GM18909 (cell line): ENCODE measurements around the gene RAB44.
A peak's percentile ranks its signal among the peaks of the same experiment; 100 is the strongest.
"Not testable (repeated sequence)": the region's sequence is repeated elsewhere in the genome, so short reads cannot be mapped to it uniquely, and the experiment has no call there.

Experiments used
- ATAC-seq: cut with Tn5 transposase; IDR thresholded peaks from one replicate; pipeline ENCODE4 v1.9.1; 2021; ENCODE audit warnings: mild to moderate bottlenecking; ENCODE audit not compliant: unreplicated experiment, poor library complexity

The RAB44 gene

GRCh38 chr6:36697481-36697903, at the start of gene RAB44:
Gene RAB44 (plus strand): TSS chr6:36697826. CDS start chr6:36704236, 6,410 bp downstream.
- ATAC-seq = no peak

DNA sequence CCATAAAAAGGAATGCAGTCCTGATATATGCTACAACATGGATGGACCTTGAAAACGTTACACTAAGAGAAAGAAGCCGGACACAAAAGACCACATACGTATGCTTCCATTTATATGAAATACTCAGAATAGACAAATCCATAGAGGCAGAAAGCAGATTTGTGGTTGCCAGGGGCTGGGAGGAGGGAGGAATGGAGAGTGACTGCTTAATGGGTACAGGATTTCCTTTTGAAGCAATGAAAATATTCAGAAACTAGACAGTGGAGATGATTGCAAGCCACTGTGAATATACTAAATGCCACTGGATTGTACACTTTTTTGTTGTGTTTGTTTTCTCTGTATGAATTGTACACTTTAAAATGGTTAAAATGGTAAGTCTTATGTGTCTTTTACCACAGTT, 48.5 kb upstream of the RAB44 start:
- ATAC-seq = no peak

GRCh38 chr6:36649701-36650484, 47.7 kb upstream of the RAB44 start:
- ATAC-seq = no peak

DNA sequence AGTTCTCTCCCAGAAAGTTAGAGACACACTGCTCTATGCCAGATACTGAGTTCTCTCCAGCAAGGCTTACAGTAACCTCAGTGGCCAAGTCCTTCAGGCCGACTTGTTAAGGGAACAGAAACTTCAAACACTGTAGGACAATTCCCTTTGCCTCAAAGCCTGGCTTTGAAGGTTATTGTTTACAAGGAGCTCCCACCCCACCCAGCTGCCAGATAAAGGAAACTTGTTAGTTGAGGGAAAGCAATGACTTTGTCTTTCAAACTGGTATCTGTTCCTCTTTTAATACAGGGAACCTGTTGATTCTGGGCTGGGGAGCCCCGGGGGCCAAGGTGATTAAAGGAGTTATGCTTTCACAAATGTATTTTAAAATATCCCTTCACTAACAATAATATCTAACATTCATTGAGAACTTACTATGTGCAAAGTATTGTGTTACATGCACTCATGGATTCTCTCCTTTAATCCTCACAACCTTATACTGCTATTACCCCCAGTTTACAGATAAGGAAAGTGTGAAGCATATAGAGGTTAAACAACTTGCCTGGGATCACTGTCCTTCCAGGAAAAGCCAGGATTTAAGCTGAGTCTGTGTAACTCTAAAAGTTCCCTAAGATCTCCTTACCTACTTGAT, 46.7 kb upstream of the RAB44 start:
- ATAC-seq = no peak

DNA sequence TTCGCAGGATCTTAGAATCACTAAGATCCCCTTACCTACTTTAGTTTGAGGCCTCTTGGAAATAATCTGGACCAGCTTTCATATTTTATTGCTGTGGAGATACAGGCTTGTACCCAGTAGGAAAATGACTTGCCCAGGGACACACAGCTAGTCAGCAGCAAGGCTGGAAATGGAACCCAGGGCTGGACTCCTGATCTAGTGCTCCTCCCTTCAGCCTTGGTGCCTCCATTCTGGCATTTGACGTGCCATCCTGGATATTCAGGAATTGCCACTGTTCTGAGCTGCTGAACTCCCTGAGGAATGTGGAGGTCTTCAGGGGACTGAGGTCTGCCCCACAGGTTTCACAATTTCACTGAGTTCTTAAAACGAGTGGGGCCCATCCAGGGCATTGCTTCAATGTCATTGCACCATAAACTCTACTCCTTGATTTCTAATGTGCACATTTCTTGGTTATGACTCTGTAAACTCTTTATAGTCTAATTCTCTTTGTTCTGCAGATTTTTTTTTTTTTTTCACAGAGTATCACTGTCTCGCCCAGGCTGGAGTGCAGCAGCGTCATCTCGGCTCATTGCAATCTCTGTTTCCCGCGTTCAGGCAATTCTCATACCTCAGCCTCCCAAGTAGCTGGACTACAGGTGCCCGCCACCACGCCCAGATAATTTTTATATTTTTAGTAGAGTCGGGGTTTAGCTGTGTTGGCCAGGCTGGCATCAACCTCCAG, 45.8 kb upstream of the RAB44 start:
- ATAC-seq = no peak

DNA sequence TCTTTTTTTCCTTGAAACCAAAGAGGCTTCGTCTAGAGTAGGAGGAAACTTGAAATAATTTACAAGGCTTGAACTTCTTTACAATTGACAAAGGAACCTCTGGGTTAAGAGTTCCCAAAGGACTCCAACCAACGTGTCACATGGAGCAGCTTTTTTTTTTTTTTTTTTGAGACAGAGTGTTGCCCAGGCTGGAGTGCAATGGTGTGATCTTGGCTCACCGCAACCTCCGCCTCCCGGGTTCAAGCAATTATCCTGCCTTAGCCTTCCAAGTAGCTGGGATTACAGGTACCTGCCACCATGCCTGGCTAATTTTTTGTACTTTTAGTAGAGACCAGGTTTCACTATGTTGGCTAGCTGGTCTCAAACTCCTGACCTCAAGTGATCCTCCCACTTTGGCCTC, 43.2 kb upstream of the RAB44 start:
- ATAC-seq = not testable (repeated sequence)

DNA sequence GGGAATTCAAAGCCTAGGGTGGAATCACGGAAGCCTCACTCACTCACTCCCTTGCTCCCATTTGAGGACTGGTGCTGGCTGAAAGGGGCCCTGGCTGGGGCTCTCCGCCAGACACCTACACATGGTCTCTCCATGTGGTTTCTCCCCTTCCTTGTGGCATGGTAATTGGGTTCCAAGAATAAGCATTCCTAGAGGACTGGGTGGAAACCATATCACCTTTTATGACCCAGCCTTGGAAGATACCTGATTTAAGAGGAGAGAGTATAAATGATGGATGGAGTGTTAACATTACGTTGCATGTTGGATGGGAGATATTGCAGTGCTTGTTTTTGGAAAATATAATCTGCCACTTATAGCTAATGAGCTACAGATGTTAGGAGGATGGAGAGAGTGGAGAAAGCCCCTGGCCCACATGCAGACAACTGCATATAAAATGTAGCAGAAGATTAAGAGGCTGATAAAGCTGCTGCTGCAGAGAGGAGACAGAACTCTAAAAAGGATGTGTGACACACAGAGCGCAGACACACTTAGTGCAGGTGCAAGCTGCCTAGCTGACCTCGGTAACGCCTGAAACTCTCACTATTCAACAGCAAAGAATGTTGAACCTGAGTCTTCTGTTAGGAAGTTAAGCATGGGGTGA, 42.4 kb upstream of the RAB44 start:
- no peak for ATAC-seq

DNA sequence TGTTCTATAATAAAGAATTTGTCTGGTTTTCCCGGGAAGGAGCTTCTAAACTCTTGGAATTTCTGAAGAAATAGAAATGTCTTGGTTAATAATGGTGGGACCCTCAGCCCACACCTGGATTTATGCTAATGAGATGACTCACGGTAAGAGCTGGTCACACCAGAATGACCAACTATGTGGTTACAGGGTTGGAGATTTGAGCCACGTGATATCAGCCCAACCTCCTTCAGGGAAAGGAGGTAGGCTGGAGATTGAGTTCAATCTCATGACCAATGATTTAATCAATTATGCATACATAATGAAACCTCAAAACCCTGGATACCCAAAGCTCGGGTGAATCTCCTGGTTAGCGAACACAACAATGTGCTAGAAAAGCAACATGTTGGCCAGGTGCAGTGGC, 41.2 kb upstream of the RAB44 start:
- ATAC-seq = no peak

GRCh38 chr6:36657271-36657670, 40.4 kb upstream of the RAB44 start:
- no peak for ATAC-seq

- ATAC-seq = no peak
Measured at GRCh38 chr6:36657942-36658544, 39.6 kb upstream of the RAB44 start.

DNA sequence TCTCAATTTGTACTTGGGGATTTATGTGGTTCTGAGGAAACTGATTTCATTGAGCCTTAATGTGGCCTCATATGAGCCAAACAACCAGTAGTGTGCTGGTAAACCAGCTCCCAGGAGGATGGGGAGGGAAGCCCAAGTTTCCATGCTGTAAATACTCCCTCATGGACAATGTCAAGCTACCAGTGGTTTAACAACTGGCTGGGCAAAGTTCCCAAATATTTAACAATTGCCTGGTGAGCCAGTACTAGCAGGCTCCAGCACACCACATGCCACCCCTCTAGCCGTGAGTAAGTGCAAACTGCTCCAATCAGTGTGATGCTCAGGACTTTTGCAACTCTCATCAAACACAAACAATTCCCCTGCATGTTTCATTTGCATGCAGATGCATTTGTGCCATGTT, 38.4 kb upstream of the RAB44 start:
- no peak for ATAC-seq

DNA sequence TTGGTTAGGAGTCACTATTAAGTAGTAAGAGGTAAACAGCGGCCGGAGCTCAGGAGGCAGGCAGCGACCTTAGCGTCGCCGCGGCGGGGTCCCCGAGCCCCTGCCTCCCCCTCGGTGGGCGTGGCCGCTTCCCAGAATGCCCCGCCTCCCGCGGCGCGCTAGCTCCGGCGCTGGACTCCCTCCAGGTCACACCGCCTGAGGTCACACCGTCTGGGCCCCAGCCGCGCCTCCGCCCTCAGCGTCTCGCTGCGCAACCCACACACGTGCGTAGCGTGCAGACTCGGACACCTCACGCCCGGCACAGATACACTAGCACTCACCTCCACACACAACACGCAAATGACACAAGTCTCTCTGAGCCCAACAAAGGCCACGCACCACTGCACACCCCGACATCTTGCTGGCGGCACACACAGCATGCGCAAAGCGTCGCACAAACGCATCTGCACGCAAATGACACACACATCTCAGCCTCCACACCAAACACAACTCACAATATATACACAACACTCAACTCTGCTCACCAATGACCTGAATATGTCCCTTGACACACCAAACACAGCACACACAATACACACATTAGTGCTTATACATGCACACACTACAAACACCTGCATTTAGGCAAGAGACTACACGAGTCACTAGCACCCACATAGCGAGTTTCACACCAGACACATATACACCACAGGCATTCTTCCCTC, 36.7 kb upstream of the RAB44 start:
- no peak for ATAC-seq

GRCh38 chr6:36662380-36662779, 35.2 kb upstream of the RAB44 start:
- no peak for ATAC-seq

DNA sequence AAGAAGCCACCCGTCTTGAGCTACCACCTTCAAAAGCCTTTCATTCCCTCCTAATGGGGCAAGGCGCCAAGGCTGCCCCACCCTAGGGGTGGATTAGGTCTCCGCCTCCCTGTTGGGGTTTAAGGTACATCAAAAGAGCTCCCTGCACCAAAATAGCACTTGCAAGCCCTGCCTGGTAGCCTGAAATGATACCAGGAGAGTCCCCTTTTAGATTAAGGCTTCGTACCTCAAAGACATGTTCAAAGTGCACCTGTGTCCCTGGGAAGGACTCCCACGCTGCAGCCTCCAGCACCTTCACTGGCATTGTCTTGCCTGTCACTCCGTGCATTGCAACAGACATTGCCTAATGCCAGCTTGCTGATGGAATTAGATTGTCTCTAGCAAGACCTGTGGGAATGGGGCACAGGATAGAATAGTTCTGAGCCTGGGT, 34.8 kb upstream of the RAB44 start:
- ATAC-seq = no peak

DNA sequence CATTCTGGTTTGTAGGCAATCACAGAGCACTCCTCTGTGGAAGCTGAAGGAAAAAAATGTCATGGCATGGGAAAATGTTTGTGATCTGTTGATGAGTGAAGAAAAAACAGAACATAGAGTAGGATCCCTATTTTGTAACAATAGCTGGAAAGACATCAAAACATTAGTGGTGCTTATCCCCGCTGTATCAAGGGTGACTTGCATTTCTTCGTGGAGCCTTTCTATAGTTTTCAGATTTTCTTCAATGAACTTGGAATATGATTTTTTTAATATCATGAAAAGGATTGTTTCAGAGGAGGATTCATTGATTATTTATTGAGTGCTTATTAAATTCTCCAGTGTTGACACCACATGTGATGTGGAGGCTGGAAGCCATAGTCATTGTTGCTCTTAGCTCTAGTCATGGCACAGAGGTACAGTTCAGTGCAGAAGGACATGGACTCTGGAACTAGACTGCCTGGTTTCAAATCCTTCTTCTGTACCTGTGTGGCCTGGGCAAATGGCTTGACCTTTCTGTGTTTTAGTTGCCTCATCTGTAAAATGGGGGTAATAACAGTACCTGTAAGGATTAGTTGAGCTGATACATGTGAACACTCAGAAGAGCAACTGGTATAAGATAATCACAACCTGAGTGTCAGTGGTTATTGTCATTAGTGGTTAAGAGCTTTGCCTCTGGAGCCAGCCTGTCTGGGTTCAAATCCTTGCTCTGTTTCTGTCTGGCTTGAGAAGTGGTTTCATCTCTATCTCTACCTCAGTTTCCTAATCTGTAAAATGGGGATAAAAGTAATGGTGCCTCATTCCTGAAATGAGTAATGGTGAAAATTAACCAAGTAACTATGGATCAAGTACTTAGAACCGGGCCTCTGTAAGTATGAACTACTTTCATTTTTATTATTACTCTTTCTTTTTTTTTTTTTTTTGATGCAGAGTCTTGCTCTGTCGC, 33.9 kb upstream of the RAB44 start:
- ATAC-seq = no peak

- ATAC-seq = no peak
Measured at GRCh38 chr6:36665180-36665579, 32.4 kb upstream of the RAB44 start.

DNA sequence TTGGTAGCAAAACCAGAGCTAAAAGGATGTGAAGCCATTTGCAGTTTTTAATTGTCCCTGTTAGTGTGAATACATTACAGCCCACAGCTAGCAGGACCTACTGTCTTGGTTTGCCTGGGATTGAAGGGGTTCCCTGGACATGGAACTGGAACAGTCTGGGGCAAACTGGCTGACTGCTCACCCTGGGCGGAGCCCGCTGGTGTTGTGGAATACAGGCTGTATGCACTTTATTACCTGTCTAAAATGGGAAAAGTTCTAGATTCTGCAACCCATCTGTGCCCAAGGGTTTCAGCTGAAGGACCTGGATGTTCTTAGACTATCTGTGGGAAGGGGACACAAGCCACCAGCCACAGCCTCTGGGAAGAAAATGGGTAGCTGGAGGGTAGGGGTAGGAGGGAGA, 31.3 kb upstream of the RAB44 start:
- no peak for ATAC-seq

DNA sequence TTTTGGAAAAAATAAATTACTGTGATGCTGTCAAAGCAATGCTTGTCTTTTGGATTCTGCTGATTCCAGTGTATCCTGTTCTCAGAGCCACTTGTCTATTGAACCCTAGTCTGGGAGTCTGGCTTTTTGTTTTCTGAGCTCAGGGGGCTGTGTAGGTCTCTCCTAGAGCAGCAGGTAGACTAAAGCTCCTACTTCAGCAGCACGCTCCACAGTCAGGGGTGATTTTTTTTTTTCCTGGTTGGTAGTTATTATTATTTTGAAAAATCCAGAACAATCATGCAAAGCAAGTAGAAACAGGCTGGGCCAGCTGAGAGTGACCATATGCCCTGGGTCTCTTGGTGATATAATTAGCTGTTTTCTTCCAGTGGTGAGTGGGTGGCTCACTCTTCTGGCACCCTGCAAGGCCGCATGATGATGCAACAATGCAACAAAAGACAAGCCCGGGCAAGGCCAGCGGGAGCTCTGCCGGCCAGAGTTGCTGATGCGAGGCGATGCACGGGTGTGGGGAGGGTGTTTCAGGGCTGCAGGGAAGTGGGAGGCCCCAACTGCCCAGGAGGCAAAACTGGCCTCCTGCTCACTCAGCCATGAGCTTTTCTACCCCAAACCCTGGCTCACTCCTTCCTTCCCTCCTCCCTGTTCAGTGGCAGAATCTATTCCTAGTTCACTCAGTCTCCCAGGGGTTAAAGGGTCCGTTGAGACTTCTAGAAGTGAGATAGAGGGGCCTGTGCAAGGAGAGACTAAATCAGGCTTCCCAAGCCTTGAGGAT, 30.6 kb upstream of the RAB44 start:
- peak; percentile 82 for ATAC-seq
